Cerebellar cortex (tissue), 1 donor: ENCODE measurements around the gene LRAT.
"Not testable (repeated sequence)": the region's sequence is repeated elsewhere in the genome, so short reads cannot be mapped to it uniquely, and the experiment has no call there.

Source experiments
- DNase-seq: peaks from one replicate; pipeline ENCODE4 v3.0.0-alpha.2; 2015; ENCODE audit warnings: low spot score

The LRAT gene

DNA sequence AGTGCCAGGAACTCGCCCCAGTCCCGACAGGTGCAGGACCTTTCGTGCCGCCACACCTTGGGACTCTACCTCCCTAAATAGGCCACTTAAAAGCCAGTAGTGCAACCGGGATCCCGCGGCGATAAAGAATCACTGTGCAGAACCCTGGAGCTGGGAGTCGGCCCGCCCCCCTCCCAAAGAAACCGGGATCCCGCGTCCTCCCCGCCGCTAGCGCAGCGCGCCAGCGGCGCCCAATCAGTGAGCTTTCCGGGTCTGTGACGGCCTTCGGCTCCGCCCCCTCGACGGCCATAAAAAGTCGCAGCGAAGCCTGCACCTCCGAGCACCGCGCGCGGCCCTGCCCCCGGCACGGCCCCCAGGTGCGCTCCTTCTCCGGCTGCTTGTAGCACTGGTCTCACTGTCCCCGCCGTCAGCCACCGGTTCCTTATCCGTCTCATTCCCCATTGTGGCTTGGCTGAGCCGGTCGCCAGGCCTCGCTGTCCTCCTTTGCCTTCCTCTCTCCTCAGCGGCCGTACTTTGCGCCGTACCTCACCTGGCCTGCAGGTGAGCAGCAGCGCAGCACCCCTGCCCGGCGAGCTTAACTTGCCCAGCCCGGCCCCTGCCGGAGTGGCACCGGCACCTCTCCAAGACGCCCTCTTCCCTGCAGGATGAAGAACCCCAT is at the start of gene LRAT:
Gene LRAT (plus strand): TSS at position 318 of the 658 bp plus-strand sequence. CDS start 327 bp downstream, at position 645.
- DNase-seq = no peak

DNA sequence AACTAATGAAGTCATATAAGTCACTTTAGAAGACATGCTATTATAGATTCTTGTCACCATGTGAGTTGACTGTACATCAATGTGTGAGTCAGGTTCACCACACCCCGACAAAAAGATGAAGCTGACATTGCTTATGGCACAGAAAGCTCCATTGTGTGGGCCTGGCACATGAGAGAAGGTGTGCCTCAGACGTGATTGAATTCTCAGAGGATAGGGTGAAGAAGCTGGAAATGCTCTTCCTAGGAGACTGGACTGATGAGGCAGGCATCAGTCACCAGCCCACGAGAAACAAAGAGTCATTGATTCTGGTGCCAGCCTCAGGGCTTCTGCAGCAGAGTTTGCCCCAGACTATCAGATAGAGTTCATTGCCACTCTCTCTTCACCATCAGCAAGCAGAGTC is 35.9 kb upstream of the LRAT start:
- no peak for DNase-seq

DNA sequence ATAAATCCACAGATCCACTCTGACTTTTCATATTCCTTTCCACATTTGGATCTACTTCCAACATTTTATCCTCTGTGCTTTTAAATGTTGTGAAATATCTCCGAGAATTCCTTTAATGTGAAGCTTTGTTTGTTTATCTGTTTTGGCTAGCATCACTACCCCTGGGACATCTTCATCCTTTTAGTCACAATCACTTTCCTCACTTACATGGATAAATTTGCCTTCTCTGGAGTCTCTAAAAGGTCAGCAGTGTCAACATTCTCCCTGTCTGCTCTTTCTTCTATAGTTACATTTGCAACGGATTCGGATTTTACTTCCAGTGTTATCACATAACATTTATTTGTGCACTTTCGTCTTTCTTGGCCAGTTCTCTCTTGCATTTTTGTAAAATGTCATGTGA is 34.2 kb upstream of the LRAT start:
- DNase-seq = no peak

DNA sequence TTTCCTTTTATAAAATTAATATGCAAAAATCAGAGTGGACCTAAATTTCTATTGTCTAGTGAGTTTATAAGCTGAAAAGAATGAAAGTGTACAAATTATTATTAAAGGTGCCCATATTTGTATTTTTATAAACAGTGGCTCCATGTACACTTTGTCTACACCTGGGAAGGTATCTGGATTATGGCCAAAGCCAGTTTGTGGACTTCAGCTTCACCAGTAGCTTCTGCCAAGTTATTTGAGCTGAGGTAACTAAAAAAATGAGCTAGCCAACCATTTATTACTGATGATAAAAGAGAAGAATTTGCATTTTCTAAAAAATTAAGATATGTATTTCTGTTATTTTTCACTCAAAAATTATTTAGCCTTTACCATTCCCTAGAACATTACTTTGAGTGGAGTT is 32.3 kb upstream of the LRAT start:
- no peak for DNase-seq

DNA sequence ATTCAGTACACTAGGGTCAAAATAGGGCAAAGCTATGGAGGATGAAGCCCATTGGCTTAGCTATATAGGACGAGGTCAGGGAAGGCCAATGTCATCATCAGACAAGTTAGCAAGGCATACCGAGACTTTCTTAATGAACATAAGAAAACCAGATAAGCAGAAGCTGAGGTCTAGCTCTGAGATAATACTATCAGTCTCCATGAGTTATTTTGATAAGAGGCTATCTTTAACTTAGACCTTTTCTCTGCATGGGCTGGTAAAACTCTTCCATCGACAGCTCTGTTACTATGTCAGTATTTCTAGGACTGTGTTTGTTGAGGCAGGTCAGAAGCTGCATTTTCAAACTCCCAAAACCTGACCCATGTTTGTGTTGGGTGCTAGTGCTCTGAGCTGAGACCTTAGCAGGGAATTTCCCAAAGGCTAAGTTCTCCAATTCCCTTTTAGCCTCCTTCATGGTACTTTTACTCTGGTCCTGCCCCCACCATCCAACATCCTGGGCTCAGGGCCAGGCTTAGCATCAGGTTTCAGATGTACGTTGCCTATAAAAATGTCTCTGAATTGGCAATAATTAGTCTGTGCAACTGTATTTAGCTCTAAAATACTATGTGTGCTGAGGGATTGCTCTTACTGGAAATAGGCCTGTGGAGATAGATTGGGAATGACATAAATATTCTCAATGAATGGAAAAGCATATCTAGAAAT is 29.3 kb upstream of the LRAT start:
- DNase-seq = no peak

DNA sequence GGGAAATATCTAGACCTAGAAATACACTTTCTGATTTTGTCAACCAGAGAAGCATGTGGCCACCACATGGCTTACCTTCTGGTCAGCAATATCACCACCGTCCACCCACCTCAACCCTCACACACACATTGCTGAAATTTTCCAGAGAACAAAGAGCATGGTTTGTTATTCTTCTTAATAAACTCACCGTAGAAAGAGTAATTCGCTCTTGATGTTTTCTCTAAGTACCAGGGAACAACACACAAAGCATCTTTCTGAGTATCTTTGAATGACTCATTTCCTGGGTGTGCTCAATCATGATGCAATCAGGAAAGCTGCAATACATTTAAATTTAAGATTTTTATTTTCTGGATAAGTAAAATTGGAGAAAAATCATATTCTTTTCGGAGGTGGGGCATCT is 24.7 kb upstream of the LRAT start:
- no peak for DNase-seq

DNA sequence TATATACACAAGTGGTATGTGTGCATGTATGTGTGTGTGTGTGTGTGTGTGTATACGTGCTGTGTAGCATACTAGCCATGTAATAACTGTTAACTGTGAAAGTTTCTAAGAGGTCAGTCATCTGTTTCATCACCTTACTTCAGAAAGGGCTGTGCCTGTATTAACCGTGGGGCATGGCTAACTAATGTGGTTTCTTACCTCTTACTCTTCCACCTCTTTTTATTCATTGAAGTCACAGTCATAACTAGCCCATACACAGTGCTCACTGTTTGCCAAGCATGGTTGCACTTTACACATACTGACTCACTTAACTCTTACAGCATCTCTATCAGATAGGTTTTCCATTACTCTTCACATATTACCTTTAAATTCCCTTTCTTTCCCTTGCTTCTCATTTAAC is 23.7 kb upstream of the LRAT start:
- DNase-seq = no peak

DNA sequence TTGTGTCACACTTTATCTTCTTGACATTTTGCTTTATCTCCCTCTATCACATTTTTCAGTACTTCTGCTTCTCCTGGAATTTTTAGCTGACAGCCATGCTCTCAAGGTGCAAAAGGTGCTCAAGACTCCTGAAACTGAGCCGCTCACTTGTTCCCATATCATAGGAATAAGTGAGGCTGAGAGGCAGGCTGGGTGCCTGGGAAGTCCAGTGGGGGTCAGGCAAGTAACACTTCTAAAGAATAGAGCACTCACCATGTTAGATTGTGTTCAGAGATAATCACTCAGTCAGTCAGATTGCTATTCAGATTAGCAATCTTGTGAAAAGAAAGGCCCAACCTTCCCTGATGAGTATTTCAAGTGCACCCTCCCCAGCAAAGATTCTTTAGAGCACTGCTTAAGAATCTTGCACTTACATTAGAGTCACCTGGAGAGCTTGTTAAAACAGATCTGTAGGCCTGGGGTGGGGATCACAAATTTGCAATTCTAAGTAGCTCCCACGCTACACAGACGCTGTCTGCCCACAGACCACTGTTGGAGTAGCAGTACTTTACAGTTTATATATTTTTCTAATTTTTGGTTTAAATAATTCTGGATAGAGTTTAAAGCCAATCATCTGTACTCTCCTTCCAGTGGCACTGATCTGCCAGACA is 23.1 kb upstream of the LRAT start:
- no peak for DNase-seq

DNA sequence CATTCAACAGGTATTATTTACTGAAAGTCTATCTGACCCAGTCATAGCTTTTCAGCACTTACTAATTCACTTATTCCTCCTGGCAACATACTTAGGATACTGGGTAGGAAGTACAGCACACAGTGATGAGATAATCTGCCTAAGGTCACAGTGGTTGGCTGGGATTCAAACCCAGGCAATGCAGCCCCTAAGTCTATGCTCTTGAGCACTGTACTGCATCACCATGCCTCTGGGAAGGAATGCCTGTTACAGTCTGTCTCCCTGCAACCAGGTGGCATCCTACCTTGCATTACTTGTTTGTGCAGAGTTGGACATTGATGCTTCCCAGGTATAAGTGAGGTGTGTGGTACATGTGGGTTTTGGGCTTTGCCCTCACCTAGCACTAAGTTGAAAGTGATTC is 21.5 kb upstream of the LRAT start:
- DNase-seq = no peak

DNA sequence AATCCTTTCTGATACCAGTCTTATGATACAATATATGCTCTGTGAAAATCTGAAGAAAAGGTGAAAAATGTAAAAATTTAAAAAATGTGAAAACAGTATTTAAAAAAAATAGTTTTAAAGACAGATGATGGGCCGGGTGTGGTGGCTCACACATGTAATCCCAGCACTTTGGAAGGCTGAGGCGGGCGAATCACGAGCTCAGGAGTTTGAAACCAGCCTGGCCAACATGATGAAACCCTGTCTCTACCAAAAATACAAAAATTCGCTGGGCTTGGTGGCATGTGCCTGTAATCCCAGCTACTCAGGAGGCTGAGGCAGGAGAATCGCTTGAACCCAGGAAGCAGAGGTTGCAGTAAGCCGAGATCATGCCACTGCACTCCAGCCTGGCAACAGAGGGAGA is 20.2 kb upstream of the LRAT start:
- not testable (repeated sequence) for DNase-seq

DNA sequence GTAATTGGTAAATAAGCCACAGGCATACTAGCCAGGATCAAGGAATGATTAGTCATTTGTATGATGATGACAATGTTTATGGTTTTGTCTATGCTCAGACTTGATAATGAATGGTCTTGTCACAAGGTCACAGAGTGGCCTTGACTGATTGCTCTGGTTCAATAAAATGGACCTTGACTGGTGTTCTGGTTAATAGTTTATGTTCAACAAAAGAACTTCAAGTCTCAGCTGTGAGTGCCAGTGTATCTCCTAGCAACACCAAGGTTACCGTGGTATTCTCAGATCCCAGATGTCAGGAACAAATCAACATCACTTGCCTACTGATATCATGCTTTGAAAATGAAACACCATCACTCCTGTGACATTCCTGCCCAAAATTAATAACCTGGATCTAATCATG is 16.3 kb upstream of the LRAT start:
- no peak for DNase-seq

DNA sequence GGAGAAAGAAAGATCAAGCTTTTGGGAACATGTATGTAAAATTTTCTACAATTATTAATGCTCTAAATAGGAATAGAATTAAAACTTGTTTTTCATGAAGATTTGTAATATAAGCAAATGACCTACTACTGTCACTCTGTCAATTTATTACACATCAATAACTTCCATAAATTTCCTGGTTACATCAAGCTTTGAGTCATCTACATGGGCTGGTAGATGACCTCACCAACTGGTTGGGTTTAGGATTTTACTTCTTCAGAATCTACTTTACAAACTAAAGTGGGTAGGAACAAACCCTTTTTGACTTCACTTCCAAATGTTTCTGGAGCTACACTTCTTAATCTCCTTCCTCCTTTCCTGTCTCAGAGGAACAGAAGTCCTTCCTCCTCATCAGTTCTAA is 12.0 kb upstream of the LRAT start:
- DNase-seq = no peak

DNA sequence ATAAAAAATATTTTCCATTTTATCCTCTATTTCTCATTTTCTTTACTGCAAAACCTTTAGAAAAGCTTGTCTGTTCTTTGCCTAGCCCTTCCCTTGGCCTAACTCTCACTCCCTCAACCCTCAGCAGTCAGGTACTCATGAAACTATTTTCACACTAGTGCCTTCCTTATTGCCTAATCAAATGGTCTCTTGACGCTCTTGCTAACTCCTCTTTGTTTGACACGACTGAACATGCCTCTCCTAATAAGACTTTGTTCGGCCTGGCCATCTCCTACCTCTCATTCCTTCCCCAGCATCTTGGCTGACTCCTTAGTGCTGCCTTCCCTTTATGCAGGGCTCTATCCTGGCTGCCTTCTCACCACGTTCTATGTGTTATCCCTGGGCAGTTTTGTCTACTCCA is 11.1 kb upstream of the LRAT start:
- no peak for DNase-seq

DNA sequence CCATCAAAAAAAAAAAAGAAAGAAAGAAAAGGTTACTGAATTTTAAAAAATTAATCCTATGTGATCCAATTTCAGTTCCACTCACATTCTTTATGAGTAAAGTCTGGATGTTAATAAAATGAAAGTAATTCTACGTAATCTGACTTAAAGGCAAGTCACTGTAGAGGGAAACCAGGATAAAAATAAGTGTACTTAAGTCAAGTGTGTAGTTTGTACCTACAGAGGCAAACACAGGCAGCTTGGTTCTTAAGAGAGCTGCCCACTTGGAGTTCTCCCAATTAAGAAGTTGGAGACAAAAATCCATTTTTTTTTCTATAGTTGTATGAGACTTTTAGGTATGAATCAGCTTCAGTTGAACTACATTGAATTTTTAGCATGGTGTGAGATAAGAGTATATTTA is 7.0 kb upstream of the LRAT start:
- no peak for DNase-seq

DNA sequence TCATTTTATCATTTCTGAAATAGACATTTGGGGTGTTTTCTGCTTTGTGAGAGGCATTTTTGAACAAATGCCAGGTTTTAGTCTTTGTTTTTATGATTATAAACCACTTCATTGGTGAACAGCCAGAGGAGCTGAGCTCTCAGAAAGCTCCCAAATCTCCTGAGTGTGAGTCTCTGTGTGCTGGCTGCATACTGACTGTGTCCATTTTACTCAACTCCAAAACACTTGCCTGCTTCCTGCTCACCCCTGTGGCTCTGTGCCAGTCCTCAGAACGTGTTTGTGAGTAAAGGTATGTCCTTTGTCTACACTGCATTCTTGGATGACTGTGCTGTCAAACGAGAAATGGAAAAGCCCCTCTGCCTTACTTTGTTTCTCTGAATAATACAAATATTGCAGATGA is 5.4 kb upstream of the LRAT start:
- DNase-seq = no peak

DNA sequence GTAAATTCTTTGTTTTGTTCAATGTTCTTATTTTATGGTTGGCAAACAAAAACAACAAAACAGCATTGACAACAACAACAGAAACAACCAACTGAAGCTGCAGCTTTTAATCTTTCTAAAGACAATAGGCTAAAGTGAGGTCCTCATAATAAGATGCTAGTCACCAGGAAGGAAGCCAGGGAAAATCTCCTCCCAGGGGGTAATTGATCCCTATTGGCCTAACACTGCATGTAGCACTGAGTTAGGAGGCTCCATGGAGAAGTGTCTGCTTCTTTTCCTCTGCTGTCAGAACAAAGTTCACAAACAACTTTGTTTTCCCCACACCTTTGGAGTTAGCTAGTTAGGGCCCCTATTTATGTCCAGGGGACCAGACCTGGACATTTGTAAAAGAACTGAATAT is 4.7 kb upstream of the LRAT start:
- no peak for DNase-seq

DNA sequence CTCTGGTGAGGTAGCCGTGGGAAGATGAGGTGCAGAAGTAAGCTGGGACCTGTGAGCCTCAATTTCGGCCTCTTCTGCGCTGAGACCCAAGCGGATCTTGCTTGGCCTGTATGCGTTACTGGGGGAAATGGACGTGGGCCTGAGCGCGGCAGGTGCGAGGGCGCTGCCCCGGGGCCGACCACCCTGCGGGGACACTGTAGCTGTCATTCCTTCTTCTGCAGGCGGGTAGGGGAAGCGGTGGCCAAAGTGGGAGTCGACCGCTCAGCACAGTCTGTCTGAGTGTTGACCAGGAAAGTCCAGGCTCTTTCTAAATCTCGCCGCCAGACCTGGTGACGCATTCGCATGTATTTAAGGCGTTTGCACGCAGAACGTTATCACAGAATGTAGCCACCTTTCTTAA is 3.3 kb upstream of the LRAT start:
- DNase-seq = no peak

DNA sequence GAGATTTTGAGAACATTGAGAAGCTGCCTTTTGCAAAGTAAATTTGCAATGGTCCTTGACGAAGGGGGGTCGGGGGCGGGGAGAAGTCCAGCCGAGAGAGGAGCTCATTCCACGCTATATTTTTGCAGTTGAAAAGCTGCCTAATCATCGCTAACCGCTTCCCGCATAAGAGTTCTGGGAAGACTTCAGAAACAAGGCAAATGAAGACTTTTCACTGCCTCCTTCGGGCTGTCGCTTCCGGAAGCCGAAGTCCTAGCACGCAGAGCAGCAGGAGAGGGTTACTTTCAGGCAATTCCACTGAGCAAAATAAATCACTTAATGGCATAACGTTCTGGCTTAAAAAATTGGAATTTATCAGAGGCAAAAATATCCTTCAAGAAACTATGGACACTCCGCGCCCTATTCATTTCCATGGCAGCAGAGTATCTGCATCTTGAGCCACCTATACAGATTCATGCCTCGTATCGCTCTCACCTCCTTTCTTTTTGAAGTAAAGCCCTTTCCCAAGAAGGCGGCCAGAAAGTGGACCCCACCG is 2.6 kb upstream of the LRAT start:
- DNase-seq = no peak

DNA sequence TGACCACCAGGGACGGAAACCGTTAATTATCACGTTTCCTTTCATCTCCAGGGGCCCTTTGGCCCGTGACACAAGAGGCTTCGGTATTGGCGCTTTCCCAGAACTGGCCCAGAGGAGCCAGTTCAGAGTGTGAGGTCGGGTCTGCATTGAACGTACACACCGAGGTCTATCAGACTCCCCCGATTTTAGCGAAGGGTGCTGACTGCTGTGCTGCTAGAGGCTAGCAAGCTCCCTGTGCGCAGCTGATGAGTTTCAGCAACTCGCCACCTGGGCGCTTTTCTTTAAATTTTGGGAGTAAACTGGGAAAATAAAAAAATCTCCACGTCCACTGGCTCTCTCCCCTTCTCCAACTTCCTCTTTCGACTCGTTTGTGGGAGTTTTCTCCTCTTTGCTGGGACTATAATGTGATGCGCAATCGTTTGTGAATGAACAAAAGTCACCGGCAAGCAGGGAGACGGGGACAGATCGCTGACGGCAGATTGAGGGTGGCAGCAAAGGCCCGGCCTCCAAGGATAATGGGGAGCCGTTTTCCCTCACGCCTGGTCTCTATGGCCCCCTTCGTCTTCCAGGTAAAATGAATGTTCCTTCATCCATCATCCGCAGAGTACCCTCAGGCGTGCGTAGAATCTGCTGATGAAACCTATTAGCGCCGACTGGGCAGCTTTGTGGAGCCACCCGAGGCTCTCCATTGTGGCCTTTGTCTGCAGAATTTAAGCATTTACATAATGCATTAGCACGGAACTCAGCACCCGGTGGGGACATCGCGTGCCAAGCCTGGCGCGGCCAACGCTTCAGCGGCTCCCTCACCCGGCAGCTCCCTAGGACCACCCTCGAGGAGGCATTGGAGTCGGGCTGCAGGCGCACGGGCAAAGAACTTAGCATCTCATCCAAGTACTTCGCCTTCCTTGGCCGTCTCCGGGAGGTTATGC is 1.6 kb upstream of the LRAT start:
- DNase-seq = no peak

DNA sequence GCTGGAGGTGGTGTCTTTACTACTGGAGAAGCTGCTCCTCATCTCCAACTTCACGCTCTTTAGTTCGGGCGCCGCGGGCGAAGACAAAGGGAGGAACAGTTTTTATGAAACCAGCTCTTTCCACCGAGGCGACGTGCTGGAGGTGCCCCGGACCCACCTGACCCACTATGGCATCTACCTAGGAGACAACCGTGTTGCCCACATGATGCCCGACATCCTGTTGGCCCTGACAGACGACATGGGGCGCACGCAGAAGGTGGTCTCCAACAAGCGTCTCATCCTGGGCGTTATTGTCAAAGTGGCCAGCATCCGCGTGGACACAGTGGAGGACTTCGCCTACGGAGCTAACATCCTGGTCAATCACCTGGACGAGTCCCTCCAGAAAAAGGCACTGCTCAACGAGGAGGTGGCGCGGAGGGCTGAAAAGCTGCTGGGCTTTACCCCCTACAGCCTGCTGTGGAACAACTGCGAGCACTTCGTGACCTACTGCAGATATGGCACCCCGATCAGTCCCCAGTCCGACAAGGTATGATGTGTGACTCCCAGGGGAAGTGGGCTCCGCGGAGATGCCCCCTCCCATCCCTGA is 634 bp downstream of the LRAT start:
- no peak for DNase-seq

DNA sequence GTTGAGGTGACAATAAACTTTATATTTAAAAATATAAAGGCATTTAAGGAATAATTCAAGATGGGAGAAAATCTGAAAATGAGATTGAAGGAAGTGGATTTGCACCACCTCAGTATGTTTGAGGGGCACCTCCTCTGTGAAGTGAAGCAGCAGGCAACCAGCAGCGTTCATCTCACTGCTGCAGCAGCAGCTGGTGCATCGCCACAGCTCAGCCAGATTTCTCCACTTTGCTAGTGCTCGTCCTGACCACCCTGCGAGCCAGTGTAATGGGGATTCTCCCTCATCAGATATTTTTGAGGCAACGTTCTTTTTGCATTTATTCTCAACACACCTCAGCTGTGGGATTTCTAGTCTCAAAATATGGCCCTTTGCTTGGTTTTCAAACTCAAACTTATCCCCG is 13.9 kb downstream of the LRAT start:
- DNase-seq = no peak

DNA sequence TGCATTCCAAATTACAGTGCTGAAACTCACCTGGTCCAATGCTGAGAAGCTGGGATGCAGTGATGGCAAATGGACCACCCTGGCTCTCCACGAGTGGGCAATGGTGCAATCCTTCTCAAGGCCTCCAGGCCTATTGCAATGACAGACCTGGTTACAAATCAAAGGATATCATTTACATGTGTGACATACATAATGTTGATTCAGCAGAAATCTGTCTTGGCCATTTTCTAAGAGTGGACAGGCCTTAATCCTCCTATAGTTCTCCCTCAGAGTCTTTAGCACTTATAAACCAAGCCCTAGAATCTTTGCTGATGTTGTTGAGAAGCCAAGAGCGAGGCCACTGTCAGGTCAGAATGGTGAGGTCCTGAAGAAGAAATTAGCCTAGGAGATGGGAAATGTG is 17.1 kb downstream of the LRAT start:
- no peak for DNase-seq
